Fibroblast of skin of right quadriceps (primary cell): ENCODE data around the gene RPRD1A.

Experiments used
- DNase-seq: peaks from one replicate; pipeline ENCODE4 v3.0.0-alpha.2; 2013

Gene RPRD1A

GRCh38 chr18:35964319-35964718 lies 103.0 kb downstream of the RPRD1A start:
- no peak for DNase-seq

DNA sequence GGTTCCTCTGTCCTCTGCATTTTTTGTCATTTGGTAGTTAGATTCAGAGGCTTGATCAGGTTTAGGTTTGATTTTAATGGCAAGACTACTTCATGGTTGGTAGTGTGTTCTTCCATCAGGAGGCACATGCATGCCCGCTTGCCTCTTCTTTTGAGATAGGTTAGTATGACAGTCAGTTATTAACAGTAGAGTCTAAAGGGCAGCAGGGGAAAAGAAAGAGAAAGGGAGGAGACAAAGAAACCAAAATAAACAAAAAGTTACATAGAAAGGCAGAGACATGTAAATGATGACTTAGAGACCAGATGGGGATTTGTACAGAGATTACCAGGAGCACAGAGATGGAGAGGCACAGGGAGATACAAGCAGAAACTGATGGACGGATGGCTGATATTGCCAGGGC lies 105.0 kb downstream of the RPRD1A start:
- no peak for DNase-seq

DNA sequence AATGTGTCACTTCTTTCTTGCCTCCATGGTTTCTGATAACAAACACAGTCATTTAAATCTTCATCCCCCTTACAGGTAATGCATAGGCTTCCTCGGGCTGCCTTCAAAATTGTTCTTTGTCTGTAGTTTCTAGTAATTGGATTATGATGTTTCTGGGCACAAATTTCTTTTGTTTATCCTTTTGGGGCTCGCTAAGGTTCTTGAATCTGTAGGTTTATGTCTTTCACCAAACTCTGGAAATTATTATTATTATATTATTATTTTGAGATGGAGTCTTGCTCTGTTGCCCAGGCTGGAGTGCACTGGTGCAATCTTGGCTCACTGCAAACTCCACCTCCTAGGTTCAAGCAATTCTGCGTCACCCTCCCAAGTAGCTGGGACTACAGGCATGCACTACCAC lies 111.1 kb downstream of the RPRD1A start:
- DNase-seq, result no peak

- DNase-seq, result no peak
Observed at GRCh38 chr18:35953688-35954087, 113.7 kb downstream of the RPRD1A start.

DNA sequence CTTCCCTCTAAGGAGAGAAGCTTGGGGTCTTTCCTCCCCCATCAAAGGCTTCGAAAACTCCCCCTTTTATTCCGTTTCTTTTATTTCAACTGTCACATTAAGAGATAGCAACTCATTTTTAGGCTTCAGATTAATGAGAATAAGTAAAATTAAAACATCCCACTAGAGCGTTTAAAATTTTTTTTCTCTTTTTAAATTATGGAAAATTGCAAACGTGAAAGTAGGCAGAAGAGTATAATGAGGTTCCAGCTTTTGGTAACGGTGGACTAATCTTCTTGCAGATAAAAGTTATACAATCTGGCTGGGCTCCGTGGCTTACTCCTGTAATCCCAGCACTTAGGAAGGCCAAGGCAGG lies 116.8 kb downstream of the RPRD1A start:
- no peak for DNase-seq

GRCh38 chr18:35949903-35950627 lies 117.3 kb downstream of the RPRD1A start:
- peak; percentile 67 for DNase-seq

GRCh38 chr18:35949090-35949489 lies 118.3 kb downstream of the RPRD1A start:
- no peak for DNase-seq

DNA sequence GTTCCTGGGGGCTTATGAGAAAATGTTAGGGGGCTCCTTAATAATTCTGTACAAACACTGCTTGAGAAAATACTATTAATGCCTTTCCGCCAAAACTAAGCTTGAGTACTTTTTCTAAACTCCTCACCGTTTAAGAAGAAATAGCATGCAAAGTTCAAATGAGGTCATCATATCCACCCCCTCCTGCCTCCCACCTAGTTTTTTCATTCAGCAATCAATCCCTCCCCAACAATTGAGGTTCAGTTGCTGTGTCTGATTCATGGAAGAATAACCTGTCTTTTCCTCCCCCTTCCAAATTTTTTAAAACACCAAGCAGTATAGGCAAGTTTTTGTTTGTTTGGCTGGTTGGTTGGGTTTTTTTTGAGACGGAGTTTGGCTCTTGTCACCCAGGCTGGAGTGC lies 119.3 kb downstream of the RPRD1A start:
- DNase-seq, result no peak

DNA sequence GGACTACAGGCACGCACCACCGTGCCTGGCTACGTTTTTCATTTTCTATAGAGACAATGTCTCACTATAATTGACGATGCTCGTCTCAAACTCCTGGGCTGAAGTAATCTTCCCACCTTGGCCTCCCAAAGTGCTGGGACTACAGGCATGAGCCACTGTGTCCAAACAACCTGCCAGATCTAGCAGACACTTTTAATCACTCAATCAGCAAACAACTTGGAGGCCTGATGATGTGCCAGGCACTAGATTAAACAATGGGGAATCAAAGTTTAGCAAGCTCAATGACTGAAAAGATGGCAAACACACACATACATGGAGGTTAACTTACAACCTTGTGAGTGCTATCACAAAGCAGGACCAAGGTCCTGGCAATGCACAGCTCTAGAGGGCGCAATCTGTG lies 124.7 kb downstream of the RPRD1A start:
- DNase-seq, result no peak

- DNase-seq, result no peak
Observed at GRCh38 chr18:35942133-35942532, 125.2 kb downstream of the RPRD1A start.

DNA sequence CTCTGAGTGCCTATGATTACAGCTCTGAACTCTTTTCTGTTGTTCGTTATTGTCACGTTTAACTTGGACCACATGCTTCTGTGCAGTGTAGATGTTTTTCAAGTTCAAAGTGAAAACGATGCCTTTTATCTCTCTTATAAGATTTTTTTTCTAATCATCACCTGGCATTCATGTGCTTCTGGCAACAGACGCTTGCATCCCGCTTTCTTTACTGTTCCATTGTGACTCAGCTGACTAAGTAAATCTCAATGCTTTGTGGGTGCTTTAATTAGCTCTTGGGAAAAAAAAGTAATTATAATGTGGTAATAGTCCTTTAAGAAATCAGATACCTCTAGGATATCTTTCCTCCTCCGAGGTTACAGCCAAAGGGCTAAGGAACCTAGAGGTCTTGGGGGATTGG lies 126.1 kb downstream of the RPRD1A start:
- no peak for DNase-seq
